HepG2 (cell line): ENCODE data around the gene GPR82. TPM values are rescaled to one million over a fixed set of nuclear protein-coding genes. Genes with fewer than 3 reads are reported as not detected.

Experiments
- ATAC-seq: fragments of 200-7000 bp; cut with Tn5 transposase; 3 replicates; pipeline ENCODE4 v1.9.1; 2020; ENCODE audit warnings: mild to moderate bottlenecking, moderate library complexity
- BruUV-seq: library from RNA; stranded (reverse); fragments of 400-500 nt; replicated peaks from 2 replicates; lab custom pipeline; 2021; lab: Mats Ljungman, UMichigan
- CTCF ChIA-PET: fragments of 300-600 bp; formaldehyde crosslinking; extraction: SDS; loops from one replicate; lab custom pipeline; 2021; ENCODE audit warnings: low total read pairs, inconsistent platforms, low intra/inter-chr PET ratio; lab: Yijun Ruan, JAX
- POLR2A ChIA-PET: fragments of 350-600 bp; sonication (Branson Sonifier 250); formaldehyde crosslinking; loops from one replicate; lab custom pipeline; 2020; ENCODE audit warnings: antibody characterized with exemption, inconsistent platforms; lab: Yijun Ruan, JAX
- DNase-seq: peaks from one replicate; pipeline ENCODE4 v3.0.0-alpha.2; 2015; ENCODE audit warnings: low spot score
- FAIRE-seq: peaks from 3 replicates; lab custom pipeline; 2011; peaks lifted over from hg19 to GRCh38; lab: Jason Lieb, UNC
- H2AFZ ChIP-seq: one replicate; pipeline ENCODE4 v1.6.1; 2011; ENCODE audit warnings: low read length, inconsistent platforms
- H3K27ac ChIP-seq: fragments of 300-600 bp; 3 replicates; pipeline ENCODE4 v1.8.0; 2011; ENCODE audit warnings: mixed run types, mild to moderate bottlenecking, mixed read lengths, low read length, inconsistent platforms; ENCODE audit not compliant: insufficient read depth; ENCODE audit errors: extremely low read length
- H3K27me3 ChIP-seq, 2 experiments: fragments of 200-600 bp in 1 of 2; 2 replicates in 1 of 2; 3 replicates in 1 of 2; pipeline versions ENCODE4 v1.6.0 to v1.8.0; 2011; ENCODE audit warnings: low read length in 2 of 2, mild to moderate bottlenecking in 2 of 2, moderate library complexity in 2 of 2, inconsistent platforms in 1 of 2; ENCODE audit not compliant: insufficient read depth in 2 of 2, control insufficient read depth in 1 of 2
- H3K36me3 ChIP-seq, 2 experiments: fragments of 200-600 bp in 1 of 2; replicated peaks in 1 of 2; 2 replicates in 1 of 2; 3 replicates in 1 of 2; pipeline versions ENCODE4 v1.5.1 to v1.8.0; 2011; ENCODE audit warnings: low read length in 2 of 2, inconsistent platforms in 1 of 2; ENCODE audit not compliant: insufficient read depth in 2 of 2, control insufficient read depth in 1 of 2
- H3K4me1 ChIP-seq: 2 replicates; pipeline ENCODE4 v1.5.1; 2012; ENCODE audit warnings: low read length, inconsistent platforms; ENCODE audit not compliant: insufficient read depth
- H3K4me2 ChIP-seq: 2 replicates; pipeline ENCODE4 v1.6.0; 2011; ENCODE audit warnings: low read depth, low read length, inconsistent platforms
- H3K4me3 ChIP-seq, 3 experiments: fragments of 200-600 bp in 1 of 3; sonication (generic), shearing (Covaris generic) in 1 of 3; replicated peaks in 1 of 3; 2 replicates each; pipeline ENCODE4 v1.5.1; 2011 to 2016; ENCODE audit warnings: low read length in 3 of 3, inconsistent platforms in 2 of 3, low read depth in 2 of 3, mild to moderate bottlenecking in 2 of 3, control low read depth in 1 of 3, mixed read lengths in 1 of 3; ENCODE audit not compliant: insufficient read depth in 1 of 3
- H3K79me2 ChIP-seq: one replicate; pipeline ENCODE4 v1.6.1; 2011; ENCODE audit warnings: low read length, inconsistent platforms; ENCODE audit not compliant: insufficient read depth
- H3K9ac ChIP-seq: 2 replicates; pipeline ENCODE4 v1.6.0; 2011; ENCODE audit warnings: mild to moderate bottlenecking, low read depth, low read length, inconsistent platforms; ENCODE audit not compliant: insufficient read depth
- H3K9me3 ChIP-seq: 2 replicates; pipeline ENCODE4 v1.5.1; 2012; ENCODE audit warnings: mild to moderate bottlenecking, low read length
- H4K20me1 ChIP-seq: 2 replicates; pipeline ENCODE4 v1.6.0; 2011; ENCODE audit warnings: inconsistent platforms, mild to moderate bottlenecking, low read length, moderate library complexity; ENCODE audit not compliant: insufficient read depth
- CCAR2 ChIP-seq: fragments of 200-400 bp; formaldehyde crosslinking; optimal IDR thresholded peaks from 2 replicates; pipeline ENCODE3; 2018; ENCODE audit warnings: low read depth, mild to moderate bottlenecking, low read length, moderate library complexity
- ISX ChIP-seq: sonication (generic); formaldehyde crosslinking; conservative IDR thresholded peaks from 2 replicates; pipeline ENCODE4 v1.5.0; 2020; ENCODE audit warnings: missing genetic modification reagents
- MYNN ChIP-seq: sonication (generic); formaldehyde crosslinking; IDR thresholded peaks from 2 replicates; pipeline ENCODE4 v1.4.0; 2020; ENCODE audit warnings: mild to moderate bottlenecking, low read depth, missing genetic modification reagents
- POLR2A ChIP-seq, 2 experiments: IDR thresholded peaks; 2 replicates each; pipeline ENCODE4 v1.6.1; 2011; ENCODE audit warnings: low read depth in 2 of 2, low read length in 2 of 2, mild to moderate bottlenecking in 1 of 2, moderate library complexity in 1 of 2; ENCODE audit not compliant: insufficient read depth in 1 of 2
- SMAD3 ChIP-seq: sonication (generic); formaldehyde crosslinking; IDR thresholded peaks from 2 replicates; pipeline ENCODE4 v1.4.0; 2020; ENCODE audit warnings: missing genetic modification reagents
- ZBTB21 ChIP-seq: sonication (generic); formaldehyde crosslinking; IDR thresholded peaks from 2 replicates; pipeline ENCODE4 v1.4.0; 2020; ENCODE audit warnings: missing genetic modification reagents
- ZSCAN29 ChIP-seq: sonication (generic); formaldehyde crosslinking; conservative IDR thresholded peaks from 2 replicates; pipeline ENCODE4 v1.4.0; 2020; ENCODE audit warnings: mild to moderate bottlenecking, missing genetic modification reagents
- WGBS: methylation state at CpG from one replicate; pipeline ENCODE4 v1.1.6; 2017; ENCODE audit warnings: low lambda C conversion rate; 5-methylcytosine and 5-hydroxymethylcytosine counted together
- in situ Hi-C: cut with HindIII; loops from 2 replicates; pipeline ENCODE4 v1.10.0; 2017; ENCODE audit warnings: low pct_unique_long_range_greater_than_20kb; ENCODE audit not compliant: extremely low pct_ligation_motif_present
- intact Hi-C: fragments of 100-400 bp; cut with micrococcal nuclease; formaldehyde crosslinking; loops from one replicate; pipeline ENCODE4 v1.10.0; 2022; ENCODE audit not compliant: unreplicated experiment
- polyA plus RNA-seq, 8 experiments: library from polyadenylated mRNA; depleted of rRNA in 3 of 8; stranded (reverse) in 7 of 8; unstranded in 1 of 8; fragments of >200 nt; fragmentation: Illumina TruSeq in 4 of 8; extraction: Trizol in 4 of 8; gene quantifications; 2 replicates each; pipeline versions ENCODE4 v1.2.1 to v1.2.3, GENCODE V29; 2011 to 2016; ENCODE audit warnings: low read depth in 4 of 8, missing spikeins in 1 of 8, mixed read lengths in 1 of 8; ENCODE audit not compliant: insufficient read depth in 1 of 8
- total RNA-seq, 5 experiments: library from RNA; depleted of rRNA; stranded (reverse); fragments of >200 nt; fragmentation: Illumina TruSeq; extraction: Trizol; gene quantifications; 2 replicates each; pipeline ENCODE4 v1.2.3, GENCODE V29; 2016; ENCODE audit warnings: low read depth in 1 of 5
- TF ChIP-seq, protein P1 (sequence below): IDR thresholded peaks from 2 replicates; pipeline ENCODE4 v1.6.1; 2016
- TF ChIP-seq, protein P2 (sequence below): sonication (generic); formaldehyde crosslinking; IDR thresholded peaks from 2 replicates; pipeline ENCODE4 v1.8.1; 2023; ENCODE audit warnings: mild to moderate bottlenecking, missing genetic modification reagents

The GPR82 gene
- total and polyA plus RNA-seq, 2 of the 13 experiments (the other 11 are each of a cell fraction or from before 2014, with no cell fraction given): not detected

DNA sequence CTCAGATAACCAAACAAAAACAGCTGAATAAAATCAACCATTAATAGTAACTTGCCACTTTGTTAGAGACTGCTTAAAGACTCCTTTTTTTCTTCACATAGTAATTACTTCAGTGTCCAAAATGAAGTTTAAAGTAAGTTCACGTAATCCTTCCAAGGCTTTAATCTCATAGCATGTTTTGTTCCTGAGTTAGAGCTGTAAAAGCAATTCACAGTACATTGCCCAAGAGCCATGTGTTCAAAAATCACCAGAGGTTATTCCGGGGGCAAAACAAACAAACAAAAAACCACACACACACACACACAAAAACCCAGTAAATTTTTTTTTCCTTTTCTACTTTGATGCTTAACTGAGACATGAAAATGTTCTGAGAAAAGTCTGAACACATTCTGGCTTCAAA lies 6.1 kb downstream of the GPR82 start:
- intact Hi-C loops: no loop called here
- no peak for TF ChIP-seq ZSCAN29 (CRISPR knock-in tag)
- TF ChIP-seq, protein P1, sequence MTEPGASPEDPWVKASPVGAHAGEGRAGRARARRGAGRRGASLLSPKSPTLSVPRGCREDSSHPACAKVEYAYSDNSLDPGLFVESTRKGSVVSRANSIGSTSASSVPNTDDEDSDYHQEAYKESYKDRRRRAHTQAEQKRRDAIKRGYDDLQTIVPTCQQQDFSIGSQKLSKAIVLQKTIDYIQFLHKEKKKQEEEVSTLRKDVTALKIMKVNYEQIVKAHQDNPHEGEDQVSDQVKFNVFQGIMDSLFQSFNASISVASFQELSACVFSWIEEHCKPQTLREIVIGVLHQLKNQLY (CRISPR knock-in tag): no peak
- TF ChIP-seq, protein P2, sequence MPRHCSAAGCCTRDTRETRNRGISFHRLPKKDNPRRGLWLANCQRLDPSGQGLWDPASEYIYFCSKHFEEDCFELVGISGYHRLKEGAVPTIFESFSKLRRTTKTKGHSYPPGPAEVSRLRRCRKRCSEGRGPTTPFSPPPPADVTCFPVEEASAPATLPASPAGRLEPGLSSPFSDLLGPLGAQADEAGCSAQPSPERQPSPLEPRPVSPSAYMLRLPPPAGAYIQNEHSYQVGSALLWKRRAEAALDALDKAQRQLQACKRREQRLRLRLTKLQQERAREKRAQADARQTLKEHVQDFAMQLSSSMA: no peak
- TF ChIP-seq SMAD3: no peak
- TF ChIP-seq ISX (CRISPR knock-in tag): no peak
- TF ChIP-seq POLR2A (IDR thresholded peaks at IDR 0.05; ENCODE audit: insufficient read depth in 1 of 2, low read depth in 2 of 2, low read length in 2 of 2): no peak
- TF ChIP-seq, all 625 proteins: peak for 0
- POLR2A ChIA-PET: no interaction called here
- in situ Hi-C loops: no loop called here
- Histone ChIP-seq H2AFZ (no peak overlapping the region), H4K20me1 (no peaks in the 10 kb centered on the region), H3K36me3 (no peaks in the 10 kb centered on the region), H3K9ac (no peak overlapping the region), H3K27me3 (no peaks in the 10 kb centered on the region), H3K27ac (no peak overlapping the region), H3K4me1 (no peaks in the 10 kb centered on the region), H3K9me3 (no peaks in the 10 kb centered on the region), H3K4me2 (no peak overlapping the region), H3K4me3 (no peak overlapping the region), H3K79me2 (no peaks in the 10 kb centered on the region)
- peak; percentile 54 for FAIRE-seq
- ATAC-seq: no peak
- no TSS peak for BruUV-seq
- no peak for DNase-seq
- WGBS: 67% methylated on average over 2 of the region's 2 CpGs
- CTCF ChIA-PET: no interaction called here

DNA sequence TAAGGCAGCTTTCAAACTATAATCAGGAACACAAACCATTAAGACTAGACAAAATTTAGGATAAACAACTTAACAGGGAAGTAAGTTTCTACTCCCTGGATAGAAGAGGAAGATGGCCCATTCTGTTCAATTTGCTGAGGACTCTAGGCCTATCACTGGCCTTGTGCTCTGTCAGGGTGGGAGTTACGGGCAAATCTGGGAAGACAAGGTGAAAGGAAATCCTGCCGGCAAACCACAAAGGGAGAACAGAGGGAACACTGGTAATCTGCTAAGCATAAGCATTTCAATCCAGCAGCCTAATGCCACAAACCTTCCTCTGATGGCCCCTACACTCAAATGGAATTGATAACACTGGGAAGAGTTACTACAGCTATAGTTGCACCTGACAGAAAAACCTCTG lies 8.3 kb downstream of the GPR82 start:
- 100% methylated on average over 2 of the region's 2 CpGs for WGBS
- Histone ChIP-seq H3K9me3 (no peaks in the 10 kb centered on the region), H3K36me3 (no peaks in the 10 kb centered on the region), H3K4me1 (no peaks in the 10 kb centered on the region), H3K4me2 (no peak overlapping the region), H3K9ac (no peak overlapping the region), H3K79me2 (no peaks in the 10 kb centered on the region), H3K4me3 (no peak overlapping the region), H3K27ac (no peak overlapping the region), H2AFZ (no peak overlapping the region), H4K20me1 (no peaks in the 10 kb centered on the region), H3K27me3 (no peaks in the 10 kb centered on the region)
- intact Hi-C loops: no loop called here
- FAIRE-seq: no peak
- ATAC-seq: no peak
- BruUV-seq: no TSS peak
- POLR2A ChIA-PET: no interaction called here
- no peak for DNase-seq
- CTCF ChIA-PET: no interaction called here
- no peak for TF ChIP-seq MYNN (CRISPR knock-in tag)
- TF ChIP-seq CCAR2: no peak
- no peak for TF ChIP-seq ZBTB21
- in situ Hi-C loops: no loop called here
